LoVo (cell line): ENCODE data around the gene SHISA3.

Experiments
- DNase-seq: peaks from one replicate; pipeline ENCODE4 v3.0.0-alpha.2; 2016; ENCODE audit warnings: low spot score

Gene SHISA3

GRCh38 chr4:42446823-42447222 is 49.5 kb downstream of the SHISA3 start:
- DNase-seq = no peak
